HepG2 (cell line): ENCODE data around the gene TOR1AIP1.

Experiments
- BRD4 ChIP-seq: sonication (generic); formaldehyde crosslinking; IDR thresholded peaks from 2 replicates; pipeline ENCODE4 v1.4.0; 2020; ENCODE audit warnings: missing genetic modification reagents
- GABPB1 ChIP-seq: IDR thresholded peaks from 2 replicates; pipeline ENCODE4 v1.6.1; 2016; ENCODE audit warnings: mild to moderate bottlenecking, missing genetic modification reagents, moderate library complexity, missing compliant biosample characterization
- XRCC5 ChIP-seq: fragments of 200-400 bp; formaldehyde crosslinking; optimal IDR thresholded peaks from 2 replicates; pipeline ENCODE3; 2017; ENCODE audit warnings: mild to moderate bottlenecking, low read length
- TF ChIP-seq, protein P1 (sequence below): sonication (generic); formaldehyde crosslinking; conservative IDR thresholded peaks from 2 replicates; pipeline ENCODE4 v1.4.0; 2020; ENCODE audit warnings: missing genetic modification reagents
- TF ChIP-seq, protein P2 (sequence below): sonication (generic); formaldehyde crosslinking; IDR thresholded peaks from 2 replicates; pipeline ENCODE4 v1.5.0; 2020; ENCODE audit warnings: mild to moderate bottlenecking, missing genetic modification reagents, moderate library complexity

DNA sequence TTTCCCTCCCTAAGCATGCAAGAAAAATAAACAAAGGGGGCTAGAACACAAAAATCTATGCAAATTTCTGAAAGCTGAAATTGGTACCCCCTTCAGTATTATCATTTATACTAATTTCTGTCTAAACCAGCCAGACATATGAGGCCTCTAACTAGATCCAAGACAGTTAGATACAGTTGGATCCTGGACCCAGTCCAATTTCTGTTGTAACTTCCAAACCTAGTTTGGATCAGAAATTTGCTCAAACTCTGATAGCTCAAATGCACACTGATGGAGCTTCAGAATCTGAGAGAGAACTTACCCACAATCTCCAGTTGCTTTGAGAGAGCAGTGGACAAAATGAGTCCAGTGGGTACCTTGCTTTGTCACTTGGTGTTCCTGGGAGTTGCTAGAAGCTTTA is 84.5 kb downstream of the TOR1AIP1 start:
- TF ChIP-seq, protein P1, sequence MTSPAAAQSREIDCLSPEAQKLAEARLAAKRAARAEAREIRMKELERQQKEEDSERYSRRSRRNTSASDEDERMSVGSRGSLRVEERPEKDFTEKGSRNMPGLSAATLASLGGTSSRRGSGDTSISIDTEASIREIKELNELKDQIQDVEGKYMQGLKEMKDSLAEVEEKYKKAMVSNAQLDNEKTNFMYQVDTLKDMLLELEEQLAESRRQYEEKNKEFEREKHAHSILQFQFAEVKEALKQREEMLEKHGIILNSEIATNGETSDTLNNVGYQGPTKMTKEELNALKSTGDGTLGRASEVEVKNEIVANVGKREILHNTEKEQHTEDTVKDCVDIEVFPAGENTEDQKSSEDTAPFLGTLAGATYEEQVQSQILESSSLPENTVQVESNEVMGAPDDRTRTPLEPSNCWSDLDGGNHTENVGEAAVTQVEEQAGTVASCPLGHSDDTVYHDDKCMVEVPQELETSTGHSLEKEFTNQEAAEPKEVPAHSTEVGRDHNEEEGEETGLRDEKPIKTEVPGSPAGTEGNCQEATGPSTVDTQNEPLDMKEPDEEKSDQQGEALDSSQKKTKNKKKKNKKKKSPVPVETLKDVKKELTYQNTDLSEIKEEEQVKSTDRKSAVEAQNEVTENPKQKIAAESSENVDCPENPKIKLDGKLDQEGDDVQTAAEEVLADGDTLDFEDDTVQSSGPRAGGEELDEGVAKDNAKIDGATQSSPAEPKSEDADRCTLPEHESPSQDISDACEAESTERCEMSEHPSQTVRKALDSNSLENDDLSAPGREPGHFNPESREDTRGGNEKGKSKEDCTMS (CRISPR knock-in tag): no peak
- TF ChIP-seq, protein P2, sequence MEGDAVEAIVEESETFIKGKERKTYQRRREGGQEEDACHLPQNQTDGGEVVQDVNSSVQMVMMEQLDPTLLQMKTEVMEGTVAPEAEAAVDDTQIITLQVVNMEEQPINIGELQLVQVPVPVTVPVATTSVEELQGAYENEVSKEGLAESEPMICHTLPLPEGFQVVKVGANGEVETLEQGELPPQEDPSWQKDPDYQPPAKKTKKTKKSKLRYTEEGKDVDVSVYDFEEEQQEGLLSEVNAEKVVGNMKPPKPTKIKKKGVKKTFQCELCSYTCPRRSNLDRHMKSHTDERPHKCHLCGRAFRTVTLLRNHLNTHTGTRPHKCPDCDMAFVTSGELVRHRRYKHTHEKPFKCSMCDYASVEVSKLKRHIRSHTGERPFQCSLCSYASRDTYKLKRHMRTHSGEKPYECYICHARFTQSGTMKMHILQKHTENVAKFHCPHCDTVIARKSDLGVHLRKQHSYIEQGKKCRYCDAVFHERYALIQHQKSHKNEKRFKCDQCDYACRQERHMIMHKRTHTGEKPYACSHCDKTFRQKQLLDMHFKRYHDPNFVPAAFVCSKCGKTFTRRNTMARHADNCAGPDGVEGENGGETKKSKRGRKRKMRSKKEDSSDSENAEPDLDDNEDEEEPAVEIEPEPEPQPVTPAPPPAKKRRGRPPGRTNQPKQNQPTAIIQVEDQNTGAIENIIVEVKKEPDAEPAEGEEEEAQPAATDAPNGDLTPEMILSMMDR (CRISPR knock-in tag): no peak
- TF ChIP-seq GABPB1 (CRISPR knock-in tag): no peak
- no peak for TF ChIP-seq XRCC5
- TF ChIP-seq BRD4 (CRISPR knock-in tag): no peak
